Neural cell (in vitro differentiated cells): ENCODE measurements around the gene CP. TPM values are rescaled to one million over a fixed set of nuclear protein-coding genes. Genes with fewer than 3 reads are reported as not detected.

ENCODE experiments used
- H2AFZ ChIP-seq: fragments of 200-600, 300-800 bp; sonication (generic), shearing (Covaris generic); 2 replicates; pipeline ENCODE4 v1.6.0; 2014; ENCODE audit warnings: low read depth, mild to moderate bottlenecking, antibody characterized with exemption, low read length, moderate library complexity
- H3F3A ChIP-seq: fragments of 200-600 bp; shearing (Covaris generic); 2 replicates; pipeline ENCODE4 v1.6.1; 2016; ENCODE audit warnings: mild to moderate bottlenecking, moderate library complexity, mixed read lengths, antibody characterized with exemption, low read length; ENCODE audit not compliant: insufficient read depth, poor library complexity, severe bottlenecking
- H3K27ac ChIP-seq: fragments of 200-600, 300-800 bp; sonication (generic), shearing (Covaris generic); 2 replicates; pipeline ENCODE4 v1.5.1; 2014; ENCODE audit warnings: mild to moderate bottlenecking, low read length, moderate library complexity
- H3K27me3 ChIP-seq: fragments of 300-800, 200-600 bp; sonication (generic), shearing (Covaris generic); 2 replicates; pipeline ENCODE4 v1.6.0; 2014; ENCODE audit warnings: mild to moderate bottlenecking, low read depth, low read length, moderate library complexity; ENCODE audit not compliant: insufficient read depth
- H3K36me3 ChIP-seq: fragments of 300-800, 200-600 bp; sonication (generic), shearing (Covaris generic); 2 replicates; pipeline ENCODE4 v1.5.1; 2014; ENCODE audit warnings: mild to moderate bottlenecking, antibody characterized with exemption, low read length, moderate library complexity; ENCODE audit not compliant: insufficient read depth
- H3K4me2 ChIP-seq: fragments of 300-800, 200-600 bp; sonication (generic), shearing (Covaris generic); 2 replicates; pipeline ENCODE4 v1.6.0; 2014; ENCODE audit warnings: mild to moderate bottlenecking, low read length
- H3K4me3 ChIP-seq: fragments of 300-800, 200-600 bp; sonication (generic), shearing (Covaris generic); 2 replicates; pipeline ENCODE4 v1.5.1; 2014; ENCODE audit warnings: mild to moderate bottlenecking, low read length, moderate library complexity
- H3K79me2 ChIP-seq: fragments of 200-600 bp; shearing (Covaris generic); replicated peaks from 2 replicates; pipeline ENCODE4 v1.6.0; 2014; ENCODE audit warnings: mild to moderate bottlenecking, low read length, moderate library complexity; ENCODE audit not compliant: insufficient read depth
- H3K9ac ChIP-seq: fragments of 300-800, 200-600 bp; sonication (generic), shearing (Covaris generic); 2 replicates; pipeline ENCODE4 v1.6.1; 2016; ENCODE audit warnings: mild to moderate bottlenecking, low read length, mixed read lengths
- H3K9me2 ChIP-seq: fragments of 200-600 bp; shearing (Covaris generic); 2 replicates; pipeline ENCODE4 v1.6.1; 2016; ENCODE audit warnings: mild to moderate bottlenecking, low read length, mixed read lengths; ENCODE audit not compliant: insufficient read depth
- H3K9me3 ChIP-seq: fragments of 200-600, 300-800 bp; sonication (generic), shearing (Covaris generic); 2 replicates; pipeline ENCODE4 v1.6.1; 2016; ENCODE audit warnings: mild to moderate bottlenecking, mixed run types, low read length, moderate library complexity, mixed read lengths
- H4K20me1 ChIP-seq: fragments of 200-600 bp; shearing (Covaris generic); 2 replicates; pipeline ENCODE4 v1.6.1; 2016; ENCODE audit warnings: mild to moderate bottlenecking, mixed run types; ENCODE audit not compliant: insufficient read depth
- EP300 ChIP-seq: fragments of 450-650 bp; conservative IDR thresholded peaks from 2 replicates; pipeline ENCODE4 v1.6.1; 2014; ENCODE audit warnings: antibody characterized with exemption, mild to moderate bottlenecking, moderate library complexity; ENCODE audit not compliant: poor library complexity, severe bottlenecking
- EZH2 ChIP-seq: fragments of 200-600, 300-800 bp; shearing (Covaris generic), sonication (generic); IDR thresholded peaks from 2 replicates; pipeline ENCODE4 v1.6.1; 2014; ENCODE audit warnings: antibody characterized with exemption, low read length, borderline replicate concordance, mild to moderate bottlenecking; ENCODE audit not compliant: insufficient read depth, poor library complexity, severe bottlenecking
- MXI1 ChIP-seq: fragments of 450-650 bp; conservative IDR thresholded peaks from 2 replicates; pipeline ENCODE4 v1.6.1; 2014; ENCODE audit warnings: antibody characterized with exemption, mild to moderate bottlenecking; ENCODE audit not compliant: poor library complexity, severe bottlenecking
- POLR2AphosphoS5 ChIP-seq: IDR thresholded peaks from 2 replicates; pipeline ENCODE4 v1.6.1; 2012
- RAD21 ChIP-seq: fragments of 450-650 bp; conservative IDR thresholded peaks from 2 replicates; pipeline ENCODE4 v1.6.1; 2014; ENCODE audit warnings: antibody characterized with exemption, mild to moderate bottlenecking, moderate library complexity
- SMC3 ChIP-seq: fragments of 450-650 bp; conservative IDR thresholded peaks from 2 replicates; pipeline ENCODE4 v1.6.1; 2014; ENCODE audit warnings: antibody characterized with exemption, mild to moderate bottlenecking, moderate library complexity; ENCODE audit not compliant: poor library complexity
- TAF1 ChIP-seq: IDR thresholded peaks from 2 replicates; pipeline ENCODE4 v1.6.1; 2012; ENCODE audit warnings: low read depth
- polyA plus RNA-seq: library from polyadenylated mRNA; depleted of rRNA; stranded (reverse); fragments of >200 nt; gene quantifications from 2 replicates; pipeline ENCODE4 v1.2.3, GENCODE V29; 2014
- TF ChIP-seq, protein P1 (sequence below): IDR thresholded peaks from 2 replicates; pipeline ENCODE4 v1.6.1; 2012; ENCODE audit warnings: borderline replicate concordance
- TF ChIP-seq, protein P2 (sequence below): fragments of 450-650 bp; IDR thresholded peaks from 2 replicates; pipeline ENCODE4 v1.5.1; 2014; ENCODE audit warnings: antibody characterized with exemption, mild to moderate bottlenecking, moderate library complexity; ENCODE audit not compliant: poor library complexity, severe bottlenecking

CP gene
- polyA plus RNA-seq, 1 donor from 2014 or later, result not detected

GRCh38 chr3:149134575-149134974 lies 87.1 kb downstream of the CP start:
- H3K9me3 ChIP-seq, result no peaks in the 10 kb centered on the region
- TF ChIP-seq, protein P1, sequence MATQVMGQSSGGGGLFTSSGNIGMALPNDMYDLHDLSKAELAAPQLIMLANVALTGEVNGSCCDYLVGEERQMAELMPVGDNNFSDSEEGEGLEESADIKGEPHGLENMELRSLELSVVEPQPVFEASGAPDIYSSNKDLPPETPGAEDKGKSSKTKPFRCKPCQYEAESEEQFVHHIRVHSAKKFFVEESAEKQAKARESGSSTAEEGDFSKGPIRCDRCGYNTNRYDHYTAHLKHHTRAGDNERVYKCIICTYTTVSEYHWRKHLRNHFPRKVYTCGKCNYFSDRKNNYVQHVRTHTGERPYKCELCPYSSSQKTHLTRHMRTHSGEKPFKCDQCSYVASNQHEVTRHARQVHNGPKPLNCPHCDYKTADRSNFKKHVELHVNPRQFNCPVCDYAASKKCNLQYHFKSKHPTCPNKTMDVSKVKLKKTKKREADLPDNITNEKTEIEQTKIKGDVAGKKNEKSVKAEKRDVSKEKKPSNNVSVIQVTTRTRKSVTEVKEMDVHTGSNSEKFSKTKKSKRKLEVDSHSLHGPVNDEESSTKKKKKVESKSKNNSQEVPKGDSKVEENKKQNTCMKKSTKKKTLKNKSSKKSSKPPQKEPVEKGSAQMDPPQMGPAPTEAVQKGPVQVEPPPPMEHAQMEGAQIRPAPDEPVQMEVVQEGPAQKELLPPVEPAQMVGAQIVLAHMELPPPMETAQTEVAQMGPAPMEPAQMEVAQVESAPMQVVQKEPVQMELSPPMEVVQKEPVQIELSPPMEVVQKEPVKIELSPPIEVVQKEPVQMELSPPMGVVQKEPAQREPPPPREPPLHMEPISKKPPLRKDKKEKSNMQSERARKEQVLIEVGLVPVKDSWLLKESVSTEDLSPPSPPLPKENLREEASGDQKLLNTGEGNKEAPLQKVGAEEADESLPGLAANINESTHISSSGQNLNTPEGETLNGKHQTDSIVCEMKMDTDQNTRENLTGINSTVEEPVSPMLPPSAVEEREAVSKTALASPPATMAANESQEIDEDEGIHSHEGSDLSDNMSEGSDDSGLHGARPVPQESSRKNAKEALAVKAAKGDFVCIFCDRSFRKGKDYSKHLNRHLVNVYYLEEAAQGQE, result no peak
- TF ChIP-seq EP300 (no peak), EZH2 (no peak), POLR2AphosphoS5 (no peak), RAD21 (no peak), SMC3 (no peak), MXI1 (no peak), TAF1 (no peak)
- TF ChIP-seq, protein P2, sequence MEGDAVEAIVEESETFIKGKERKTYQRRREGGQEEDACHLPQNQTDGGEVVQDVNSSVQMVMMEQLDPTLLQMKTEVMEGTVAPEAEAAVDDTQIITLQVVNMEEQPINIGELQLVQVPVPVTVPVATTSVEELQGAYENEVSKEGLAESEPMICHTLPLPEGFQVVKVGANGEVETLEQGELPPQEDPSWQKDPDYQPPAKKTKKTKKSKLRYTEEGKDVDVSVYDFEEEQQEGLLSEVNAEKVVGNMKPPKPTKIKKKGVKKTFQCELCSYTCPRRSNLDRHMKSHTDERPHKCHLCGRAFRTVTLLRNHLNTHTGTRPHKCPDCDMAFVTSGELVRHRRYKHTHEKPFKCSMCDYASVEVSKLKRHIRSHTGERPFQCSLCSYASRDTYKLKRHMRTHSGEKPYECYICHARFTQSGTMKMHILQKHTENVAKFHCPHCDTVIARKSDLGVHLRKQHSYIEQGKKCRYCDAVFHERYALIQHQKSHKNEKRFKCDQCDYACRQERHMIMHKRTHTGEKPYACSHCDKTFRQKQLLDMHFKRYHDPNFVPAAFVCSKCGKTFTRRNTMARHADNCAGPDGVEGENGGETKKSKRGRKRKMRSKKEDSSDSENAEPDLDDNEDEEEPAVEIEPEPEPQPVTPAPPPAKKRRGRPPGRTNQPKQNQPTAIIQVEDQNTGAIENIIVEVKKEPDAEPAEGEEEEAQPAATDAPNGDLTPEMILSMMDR, result no peak
- H3K9ac ChIP-seq, result no peak overlapping the region
- no peaks in the 10 kb centered on the region for H3K27me3 ChIP-seq
- H3K79me2 ChIP-seq, result no peaks in the 10 kb centered on the region
- no peaks in the 10 kb centered on the region for H4K20me1 ChIP-seq
- H3K4me2 ChIP-seq, result no peak overlapping the region
- no peaks in the 10 kb centered on the region for H3F3A ChIP-seq
- H3K9me2 ChIP-seq, result no peaks in the 10 kb centered on the region
- H3K4me3 ChIP-seq, result no peak overlapping the region
- H3K36me3 ChIP-seq, result no peaks in the 10 kb centered on the region
- H2AFZ ChIP-seq, result no peak overlapping the region
- no peak overlapping the region for H3K27ac ChIP-seq

DNA sequence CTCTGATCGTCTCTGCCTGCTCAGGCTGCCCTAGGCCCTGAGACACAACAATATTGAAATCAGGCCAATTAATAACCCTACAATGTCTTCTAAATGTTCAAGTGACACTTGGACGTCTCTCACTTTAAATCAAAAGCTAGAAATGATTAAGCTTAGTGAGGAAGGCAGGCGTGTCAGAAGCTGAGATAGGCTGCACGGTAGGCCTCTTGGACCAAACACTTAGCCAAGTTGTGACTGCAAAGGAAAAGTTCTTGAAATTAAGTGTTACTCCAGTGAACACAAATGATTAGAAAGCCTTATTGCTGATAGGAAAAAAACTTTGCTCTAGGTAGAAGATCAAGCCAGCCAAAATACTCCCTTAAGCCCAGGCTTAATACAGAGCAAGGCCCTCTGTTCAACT lies 90.0 kb downstream of the CP start:
- Histone ChIP-seq H3K9ac (no peak overlapping the region), H3K4me3 (no peak overlapping the region), H2AFZ (no peak overlapping the region), H3K79me2 (no peaks in the 10 kb centered on the region), H3K4me2 (no peak overlapping the region), H3K9me2 (no peaks in the 10 kb centered on the region), H4K20me1 (no peaks in the 10 kb centered on the region), H3K27ac (no peak overlapping the region), H3F3A (no peaks in the 10 kb centered on the region), H3K9me3 (no peaks in the 10 kb centered on the region), H3K27me3 (no peaks in the 10 kb centered on the region), H3K36me3 (no peaks in the 10 kb centered on the region)
- TF ChIP-seq EZH2 (no peak), MXI1 (no peak), SMC3 (no peak), RAD21 (no peak), TAF1 (no peak), EP300 (no peak), POLR2AphosphoS5 (no peak)
- TF ChIP-seq, protein P2, result no peak
- TF ChIP-seq, protein P1, result no peak
